Activated T-helper 9 cell treated with anti-CD3 and anti-CD28 coated beads, Interleukin-2, amount 50 U/mL, for 16 hours (primary cell): ENCODE results near the gene TAMALIN.

Experiments used
- DNase-seq: peaks from one replicate; pipeline ENCODE4 v3.0.0-alpha.2; 2020; ENCODE audit warnings: low read depth

TAMALIN gene

GRCh38 chr12:52014567-52015530 is 8.1 kb downstream of the TAMALIN start:
- no peak for DNase-seq

- no peak for DNase-seq
Observed at GRCh38 chr12:52015532-52016041, 8.8 kb downstream of the TAMALIN start.

- no peak for DNase-seq
Observed at GRCh38 chr12:52018433-52019112, 11.8 kb downstream of the TAMALIN start.

GRCh38 chr12:52019113-52019770 is 12.5 kb downstream of the TAMALIN start:
- no peak for DNase-seq

GRCh38 chr12:52020539-52021336 is 14.0 kb downstream of the TAMALIN start:
- peak; percentile 37 for DNase-seq

- DNase-seq = no peak
Observed at GRCh38 chr12:52022841-52023181, 16.1 kb downstream of the TAMALIN start.

GRCh38 chr12:52023182-52023975 is 16.6 kb downstream of the TAMALIN start:
- DNase-seq = peak; percentile 87

- DNase-seq = no peak
Observed at GRCh38 chr12:52023976-52024688, 17.4 kb downstream of the TAMALIN start.

- no peak for DNase-seq
Observed at GRCh38 chr12:52024845-52025230, 18.1 kb downstream of the TAMALIN start.

GRCh38 chr12:52026263-52026662 is 19.5 kb downstream of the TAMALIN start:
- DNase-seq = no peak

- DNase-seq = no peak
Observed at GRCh38 chr12:52027085-52027843, 20.5 kb downstream of the TAMALIN start.

GRCh38 chr12:52029685-52030084 is 22.9 kb downstream of the TAMALIN start:
- DNase-seq = no peak

GRCh38 chr12:52032446-52032803 is 25.7 kb downstream of the TAMALIN start:
- no peak for DNase-seq

- DNase-seq = peak; percentile 84
Observed at GRCh38 chr12:52032804-52033445, 26.2 kb downstream of the TAMALIN start.

GRCh38 chr12:52033446-52034140 is 26.8 kb downstream of the TAMALIN start:
- no peak for DNase-seq

- no peak for DNase-seq
Observed at GRCh38 chr12:52035190-52035589, 28.4 kb downstream of the TAMALIN start.

- no peak for DNase-seq
Observed at GRCh38 chr12:52035926-52036325, 29.2 kb downstream of the TAMALIN start.

GRCh38 chr12:52036587-52037171 is 29.9 kb downstream of the TAMALIN start:
- peak; percentile 75 for DNase-seq
